Coronary artery (tissue), 2 donors: ENCODE data around the gene WASL.

ENCODE experiments used
- DNase-seq: peaks from one replicate; pipeline ENCODE4 v3.0.0-alpha.2; 2017; ENCODE audit warnings: low spot score
- H3K27ac ChIP-seq, 2 donors: fragments of 200-600 bp; sonication (generic); one replicate each; pipeline ENCODE4 v1.5.1; 2016 to 2019
- H3K4me3 ChIP-seq: fragments of 200-600 bp; sonication (generic); 2 replicates; pipeline ENCODE4 v1.5.1; 2016; ENCODE audit warnings: mild to moderate bottlenecking, moderate library complexity
- TF ChIP-seq, protein P1 (sequence below): fragments of 200-600 bp; sonication (generic); IDR thresholded peaks from one replicate; pipeline ENCODE4 v1.5.1; 2019; ENCODE audit warnings: antibody characterized with exemption

WASL gene

GRCh38 chr7:123770378-123770777 is 21.6 kb upstream of the WASL start:
- no peak for DNase-seq
- no peak overlapping the region for H3K27ac ChIP-seq
- TF ChIP-seq, protein P1, sequence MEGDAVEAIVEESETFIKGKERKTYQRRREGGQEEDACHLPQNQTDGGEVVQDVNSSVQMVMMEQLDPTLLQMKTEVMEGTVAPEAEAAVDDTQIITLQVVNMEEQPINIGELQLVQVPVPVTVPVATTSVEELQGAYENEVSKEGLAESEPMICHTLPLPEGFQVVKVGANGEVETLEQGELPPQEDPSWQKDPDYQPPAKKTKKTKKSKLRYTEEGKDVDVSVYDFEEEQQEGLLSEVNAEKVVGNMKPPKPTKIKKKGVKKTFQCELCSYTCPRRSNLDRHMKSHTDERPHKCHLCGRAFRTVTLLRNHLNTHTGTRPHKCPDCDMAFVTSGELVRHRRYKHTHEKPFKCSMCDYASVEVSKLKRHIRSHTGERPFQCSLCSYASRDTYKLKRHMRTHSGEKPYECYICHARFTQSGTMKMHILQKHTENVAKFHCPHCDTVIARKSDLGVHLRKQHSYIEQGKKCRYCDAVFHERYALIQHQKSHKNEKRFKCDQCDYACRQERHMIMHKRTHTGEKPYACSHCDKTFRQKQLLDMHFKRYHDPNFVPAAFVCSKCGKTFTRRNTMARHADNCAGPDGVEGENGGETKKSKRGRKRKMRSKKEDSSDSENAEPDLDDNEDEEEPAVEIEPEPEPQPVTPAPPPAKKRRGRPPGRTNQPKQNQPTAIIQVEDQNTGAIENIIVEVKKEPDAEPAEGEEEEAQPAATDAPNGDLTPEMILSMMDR, result no peak

GRCh38 chr7:123769371-123769770 is 20.6 kb upstream of the WASL start:
- TF ChIP-seq, protein P1, result no peak
- DNase-seq, result no peak
- Histone ChIP-seq H3K4me3 (no peak overlapping the region), H3K27ac (no peak overlapping the region)

More at GRCh38 chr7:123770378-123770777, 21.6 kb upstream of the WASL start:
- H3K4me3 ChIP-seq, result no peak overlapping the region

GRCh38 chr7:123768493-123768892 is 19.7 kb upstream of the WASL start:
- Histone ChIP-seq H3K27ac (no peak overlapping the region), H3K4me3 (no peak overlapping the region)
- TF ChIP-seq, protein P1, result no peak
- no peak for DNase-seq

DNA sequence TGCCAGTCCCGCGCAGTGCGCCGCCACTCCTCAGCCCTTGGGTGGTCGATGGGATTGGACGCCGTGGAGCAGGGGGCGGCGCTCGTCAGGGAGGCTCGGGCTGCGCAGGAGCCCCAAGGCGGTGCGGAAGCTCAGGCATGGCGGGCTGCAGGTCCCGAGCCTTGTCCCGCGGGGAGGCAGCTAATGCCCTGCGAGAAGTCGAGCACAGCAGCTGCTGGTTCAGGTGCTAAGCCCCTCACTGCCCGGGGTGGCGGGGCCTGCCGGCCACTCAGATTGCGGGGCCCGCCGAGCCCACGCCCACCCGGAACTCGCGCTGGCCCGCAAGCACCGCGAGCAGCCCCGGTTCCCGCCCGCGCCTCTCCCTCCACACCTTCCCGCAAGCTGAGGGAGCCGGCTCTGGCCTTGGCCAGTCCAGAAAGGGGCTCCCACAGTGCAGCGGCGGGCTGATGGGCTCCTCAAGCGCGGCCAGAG is 14.4 kb upstream of the WASL start:
- no peak for DNase-seq

DNA sequence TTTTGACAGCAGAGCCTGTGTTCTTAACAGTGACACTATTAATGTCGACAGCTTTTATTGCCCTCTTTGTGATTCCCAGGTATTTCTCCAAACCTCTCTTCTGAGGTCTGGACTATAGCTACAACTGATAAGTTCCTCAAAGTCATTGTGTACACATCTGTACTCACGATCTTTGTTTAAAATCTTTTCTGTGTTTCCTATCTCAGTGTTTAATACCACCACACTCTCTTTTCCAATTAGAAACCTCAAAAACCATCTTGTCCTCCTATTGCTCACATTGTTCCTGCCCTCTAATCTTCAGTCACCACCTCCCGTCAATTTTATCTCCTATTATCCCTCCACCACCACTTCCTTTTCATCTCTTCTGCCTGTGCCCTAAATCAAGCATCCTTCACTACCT is 12.9 kb upstream of the WASL start:
- Histone ChIP-seq H3K4me3 (no peak overlapping the region), H3K27ac (no peak overlapping the region)
- DNase-seq, result no peak
- TF ChIP-seq, protein P1, result no peak

More for the DNA sequence above, 14.4 kb upstream of the WASL start:
- TF ChIP-seq, protein P1, result no peak
- Histone ChIP-seq H3K4me3 (no peak overlapping the region), H3K27ac (no peak overlapping the region)

GRCh38 chr7:123757095-123757494 is 8.3 kb upstream of the WASL start:
- H3K27ac ChIP-seq, result no peak overlapping the region
- no peak for DNase-seq
- no peak overlapping the region for H3K4me3 ChIP-seq
- TF ChIP-seq, protein P1, result no peak

DNA sequence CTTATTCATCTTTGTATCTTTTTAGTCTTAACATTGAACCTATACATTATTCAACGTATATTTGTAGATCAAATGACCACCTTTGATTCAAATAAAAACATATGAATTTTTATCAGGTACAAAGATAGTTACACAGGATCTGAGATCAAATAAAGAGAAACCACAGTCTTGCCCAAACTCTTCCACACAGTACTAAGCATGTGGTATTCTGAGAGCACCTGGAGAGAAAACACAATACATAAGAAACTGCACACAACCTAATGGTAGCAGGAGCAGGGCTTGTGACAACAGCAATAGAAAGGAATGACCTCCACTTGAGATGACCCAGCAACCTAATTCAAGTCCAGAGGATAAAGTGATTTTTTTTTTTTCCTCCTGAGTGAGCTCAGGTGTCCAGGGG is 6.5 kb upstream of the WASL start:
- Histone ChIP-seq H3K4me3 (no peak overlapping the region), H3K27ac (no peak overlapping the region)
- TF ChIP-seq, protein P1, result no peak
- DNase-seq, result no peak
